Prostate gland (tissue), 2 donors: ENCODE data around the gene ZNF10. TPM values are rescaled to one million over a fixed set of nuclear protein-coding genes. Genes with fewer than 3 reads are reported as not detected.

Experiments
- DNase-seq: peaks from one replicate; pipeline ENCODE4 v3.0.0-alpha.2; 2019; ENCODE audit warnings: low spot score
- H3K27ac ChIP-seq, 2 donors: fragments of 200-600 bp; sonication (generic); 2 replicates each; pipeline ENCODE4 v1.5.1; 2017 to 2019
- H3K27me3 ChIP-seq: fragments of 200-600 bp; sonication (generic); replicated peaks from 2 replicates; pipeline ENCODE4 v1.5.1; 2019; ENCODE audit not compliant: insufficient read depth
- H3K36me3 ChIP-seq, 2 donors: fragments of 200-600 bp; sonication (generic); 1 replicate in 1 of 2; 2 replicates in 1 of 2; pipeline versions ENCODE4 v1.5.1 to v1.8.1; 2017 to 2019
- H3K4me1 ChIP-seq: fragments of 200-600 bp; sonication (generic); replicated peaks from 2 replicates; pipeline ENCODE4 v1.5.1; 2019
- H3K4me3 ChIP-seq, 2 donors: fragments of 200-600 bp; sonication (generic); 2 replicates each; pipeline ENCODE4 v1.5.1; 2017 to 2019
- H3K9me3 ChIP-seq: fragments of 200-600 bp; sonication (generic); 2 replicates; pipeline ENCODE4 v1.5.1; 2017
- POLR2A ChIP-seq: fragments of 450-650 bp; IDR thresholded peaks from one replicate; pipeline ENCODE4 v1.6.1; 2016; ENCODE audit warnings: antibody characterized with exemption, mild to moderate bottlenecking
- POLR2AphosphoS5 ChIP-seq: sonication (generic); formaldehyde crosslinking; IDR thresholded peaks from one replicate; pipeline ENCODE4 v1.6.1; 2017; ENCODE audit warnings: antibody characterized with exemption
- WGBS: methylation state at CpG from one replicate; pipeline ENCODE4 v1.1.5; 2018; 5-methylcytosine and 5-hydroxymethylcytosine counted together
- intact Hi-C: fragments of 100-400 bp; cut with DNase I; formaldehyde crosslinking; loops from one replicate; pipeline ENCODE4 v1.14.2; 2022
- total RNA-seq, 2 donors: library from RNA; depleted of rRNA; stranded (reverse); fragments of >200 nt; gene quantifications; one replicate each; pipeline ENCODE4 v1.1.0, GENCODE V29; 2016
- TF ChIP-seq, protein P1 (sequence below), 4 experiments: fragments of 200-600 bp in 2 of 4; fragments of 450-650 bp in 2 of 4; sonication (generic) in 2 of 4; IDR thresholded peaks; 1 replicate in 3 of 4; 2 replicates in 1 of 4; pipeline ENCODE4 v1.5.1; 2016 to 2019; ENCODE audit warnings: antibody characterized with exemption in 4 of 4, mild to moderate bottlenecking in 2 of 4, moderate library complexity in 2 of 4

The ZNF10 gene
- total RNA-seq, 2 donors from 2014 or later: 11.6 to 20.3 TPM

- Histone ChIP-seq H3K27ac (no peak overlapping the region), H3K4me3 (no peak overlapping the region), H3K36me3 (peaks cover 9 to 14% of the 10 kb centered on the region in 2 donors), H3K4me1 (no peaks in the 10 kb centered on the region), H3K9me3 (peaks cover 26% of the 10 kb centered on the region), H3K27me3 (no peaks in the 10 kb centered on the region)
- intact Hi-C loops: no loop called here
- 96% methylated on average over 5 of the region's 5 CpGs for WGBS
- DNase-seq: no peak
- no peak for TF ChIP-seq POLR2A
- TF ChIP-seq POLR2AphosphoS5: no peak
- TF ChIP-seq, protein P1, sequence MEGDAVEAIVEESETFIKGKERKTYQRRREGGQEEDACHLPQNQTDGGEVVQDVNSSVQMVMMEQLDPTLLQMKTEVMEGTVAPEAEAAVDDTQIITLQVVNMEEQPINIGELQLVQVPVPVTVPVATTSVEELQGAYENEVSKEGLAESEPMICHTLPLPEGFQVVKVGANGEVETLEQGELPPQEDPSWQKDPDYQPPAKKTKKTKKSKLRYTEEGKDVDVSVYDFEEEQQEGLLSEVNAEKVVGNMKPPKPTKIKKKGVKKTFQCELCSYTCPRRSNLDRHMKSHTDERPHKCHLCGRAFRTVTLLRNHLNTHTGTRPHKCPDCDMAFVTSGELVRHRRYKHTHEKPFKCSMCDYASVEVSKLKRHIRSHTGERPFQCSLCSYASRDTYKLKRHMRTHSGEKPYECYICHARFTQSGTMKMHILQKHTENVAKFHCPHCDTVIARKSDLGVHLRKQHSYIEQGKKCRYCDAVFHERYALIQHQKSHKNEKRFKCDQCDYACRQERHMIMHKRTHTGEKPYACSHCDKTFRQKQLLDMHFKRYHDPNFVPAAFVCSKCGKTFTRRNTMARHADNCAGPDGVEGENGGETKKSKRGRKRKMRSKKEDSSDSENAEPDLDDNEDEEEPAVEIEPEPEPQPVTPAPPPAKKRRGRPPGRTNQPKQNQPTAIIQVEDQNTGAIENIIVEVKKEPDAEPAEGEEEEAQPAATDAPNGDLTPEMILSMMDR (IDR thresholded peaks at IDR 0.05): no peak
These were observed 24.2 kb upstream of the ZNF10 start for GRCh38 chr12:133106253-133106652.

DNA sequence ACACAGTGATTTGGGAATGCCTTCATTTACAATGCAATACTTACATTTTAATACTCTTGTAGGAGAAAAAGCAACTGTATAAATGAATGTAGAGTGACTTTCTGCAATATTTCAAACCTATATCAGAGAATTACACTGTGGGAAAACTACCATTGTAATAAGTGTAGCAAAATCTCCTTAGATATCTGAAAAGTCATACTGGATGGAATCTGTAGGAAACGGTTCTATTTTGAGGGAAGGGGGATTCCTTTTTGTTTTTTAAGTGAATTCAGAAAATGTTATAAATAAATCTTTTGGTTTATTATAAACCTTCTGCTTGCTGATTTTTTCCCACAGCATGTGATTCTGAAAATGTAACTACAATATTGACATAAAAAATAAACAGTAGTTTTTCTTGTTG is 23.3 kb upstream of the ZNF10 start:
- intact Hi-C loops: no loop called here
- peaks cover 26% of the 10 kb centered on the region for H3K9me3 ChIP-seq
- WGBS: 93% methylated on average over 1 of the region's 1 CpG

GRCh38 chr12:133108150-133108549 is 22.3 kb upstream of the ZNF10 start:
- H3K27ac ChIP-seq: no peak overlapping the region
- peaks cover 9 to 10% of the 10 kb centered on the region in 2 donors for H3K36me3 ChIP-seq
- H3K9me3 ChIP-seq: peaks cover 26% of the 10 kb centered on the region
- TF ChIP-seq, protein P1 (IDR thresholded peaks at IDR 0.05): no peak
- TF ChIP-seq POLR2AphosphoS5 (no peak), POLR2A (no peak)
- no peak for DNase-seq
- intact Hi-C loops: no loop called here
- H3K4me1 ChIP-seq: no peaks in the 10 kb centered on the region
- H3K4me3 ChIP-seq: no peak overlapping the region
- 95% methylated on average over 2 of the region's 2 CpGs for WGBS
- no peaks in the 10 kb centered on the region for H3K27me3 ChIP-seq

More for the DNA sequence above, 23.3 kb upstream of the ZNF10 start:
- Histone ChIP-seq H3K36me3 (peaks cover 9 to 10% of the 10 kb centered on the region in 2 donors), H3K27ac (no peak overlapping the region), H3K4me3 (no peak overlapping the region), H3K27me3 (no peaks in the 10 kb centered on the region), H3K4me1 (no peaks in the 10 kb centered on the region)
- TF ChIP-seq POLR2A: no peak
- TF ChIP-seq POLR2AphosphoS5: no peak
- TF ChIP-seq, protein P1 (IDR thresholded peaks at IDR 0.05): no peak
- no peak for DNase-seq

GRCh38 chr12:133120385-133121191 is 9.8 kb upstream of the ZNF10 start:
- Histone ChIP-seq H3K9me3 (peaks cover 22% of the 10 kb centered on the region), H3K27ac (no peak overlapping the region), H3K36me3 (peaks cover 4 to 6% of the 10 kb centered on the region in 2 donors), H3K4me1 (no peaks in the 10 kb centered on the region), H3K27me3 (no peaks in the 10 kb centered on the region), H3K4me3 (no peak overlapping the region)
- intact Hi-C loops: no loop called here
- WGBS: 93% methylated on average over 3 of the region's 3 CpGs
- TF ChIP-seq, protein P1 (IDR thresholded peaks at IDR 0.05): no peak
- TF ChIP-seq POLR2AphosphoS5: no peak
- TF ChIP-seq POLR2A: no peak
- DNase-seq: no peak

- WGBS: 98% methylated on average over 2 of the region's 2 CpGs
- H3K27ac ChIP-seq: no peak overlapping the region
- H3K4me1 ChIP-seq: no peaks in the 10 kb centered on the region
- peaks cover 15% of the 10 kb centered on the region for H3K9me3 ChIP-seq
- H3K36me3 ChIP-seq: peaks cover 4 to 6% of the 10 kb centered on the region in 2 donors
- no peak for DNase-seq
- no peaks in the 10 kb centered on the region for H3K27me3 ChIP-seq
- TF ChIP-seq POLR2AphosphoS5: no peak
- intact Hi-C loops: no loop called here
- H3K4me3 ChIP-seq: no peak overlapping the region
These were observed 5.8 kb upstream of the ZNF10 start for GRCh38 chr12:133124674-133125073.
